Cardiac septum (tissue), 1 donor: Measurements from ENCODE around the gene FAT4. TPM values are rescaled to one million over a fixed set of nuclear protein-coding genes. Genes with fewer than 3 reads are reported as not detected.
A peak's percentile ranks its signal among the peaks of the same experiment; 100 is the strongest.

Experiments
- DNase-seq: peaks from one replicate; pipeline ENCODE4 v3.0.0-alpha.2; 2020; ENCODE audit warnings: low spot score
- intact Hi-C: fragments of 100-400 bp; cut with DNase I; formaldehyde crosslinking; loops from one replicate; pipeline ENCODE4 v1.14.0; 2022
- long read RNA-seq: library from polyadenylated mRNA; unstranded; transcript quantifications from one replicate; pipeline ENCODE4 v2.0.0, GENCODE V29; 2021
- total RNA-seq: library from RNA; stranded (reverse); fragmentation: NEBNext Ultra II Directional; extraction: Animal tissue kit (Norgen Biotek cat#: 25700); gene quantifications from one replicate; pipeline ENCODE4 v1.2.1, GENCODE V29; 2021
- donor health status: DM: no; HTN: no; CAD: no.

The FAT4 gene
- total RNA-seq: 18.6 TPM
- long read RNA-seq, partial matches to known transcripts: 11 of 17 reads
- long read RNA-seq, other reads (novel, unspliced or antisense): 6 of 17 reads

GRCh38 chr4:125314676-125315575, at the start of gene FAT4:
TSS of gene FAT4 (plus strand) at chr4:125314955. CDS start at chr4:125316412, 1,457 bp downstream.
- intact Hi-C loops: loop anchor here (1.0 to 10.0 kb wide), 6 partner anchors 118 to 1290 kb away; no protein-coding TSS in a partner anchor
- DNase-seq: peak; percentile 96

- intact Hi-C loops: no loop called here
- DNase-seq: no peak
Observed at GRCh38 chr4:125265846-125266245, 48.9 kb upstream of the FAT4 start.

GRCh38 chr4:125266901-125267604, 47.7 kb upstream of the FAT4 start:
- intact Hi-C loops: no loop called here
- DNase-seq: no peak

- intact Hi-C loops: no loop called here
- no peak for DNase-seq
Observed at GRCh38 chr4:125267630-125268029, 47.1 kb upstream of the FAT4 start.

GRCh38 chr4:125268068-125268755, 46.5 kb upstream of the FAT4 start:
- intact Hi-C loops: no loop called here
- no peak for DNase-seq

- no peak for DNase-seq
- intact Hi-C loops: no loop called here
Observed at GRCh38 chr4:125276811-125277210, 37.9 kb upstream of the FAT4 start.

GRCh38 chr4:125277790-125278189, 37.0 kb upstream of the FAT4 start:
- DNase-seq: no peak
- intact Hi-C loops: no loop called here

GRCh38 chr4:125280892-125281403, 33.8 kb upstream of the FAT4 start:
- intact Hi-C loops: loop anchor here (5.0 kb wide), 1 partner anchor 949 kb away; no protein-coding TSS in a partner anchor
- no peak for DNase-seq

- no peak for DNase-seq
- intact Hi-C loops: loop anchor here (5.0 kb wide), 1 partner anchor 951 kb away; no protein-coding TSS in a partner anchor
Observed at GRCh38 chr4:125283707-125284279, 31.0 kb upstream of the FAT4 start.

GRCh38 chr4:125297116-125297515, 17.6 kb upstream of the FAT4 start:
- no peak for DNase-seq
- intact Hi-C loops: no loop called here

- no peak for DNase-seq
Observed at GRCh38 chr4:125303058-125303457, 11.7 kb upstream of the FAT4 start.

GRCh38 chr4:125303821-125304220, 10.9 kb upstream of the FAT4 start:
- no peak for DNase-seq
- intact Hi-C loops: no loop called here

More at GRCh38 chr4:125303058-125303457, 11.7 kb upstream of the FAT4 start:
- intact Hi-C loops: no loop called here

GRCh38 chr4:125306112-125306511, 8.6 kb upstream of the FAT4 start:
- intact Hi-C loops: no loop called here
- DNase-seq: no peak

- DNase-seq: no peak
- intact Hi-C loops: no loop called here
Observed at GRCh38 chr4:125306533-125306932, 8.2 kb upstream of the FAT4 start.

- DNase-seq: no peak
- intact Hi-C loops: loop anchor here (10.0 kb wide), 3 partner anchors 203 to 1293 kb away; no protein-coding TSS in a partner anchor
Observed at GRCh38 chr4:125311503-125311902, 3.3 kb upstream of the FAT4 start.

GRCh38 chr4:125313497-125313896, 1.3 kb upstream of the FAT4 start:
- DNase-seq: no peak
- intact Hi-C loops: loop anchor here (10.0 kb wide), 3 partner anchors 201 to 1291 kb away; no protein-coding TSS in a partner anchor

- DNase-seq: no peak
Observed at GRCh38 chr4:125313989-125314667, 627 bp upstream of the FAT4 start.

More at GRCh38 chr4:125313989-125314667, 627 bp upstream of the FAT4 start:
- intact Hi-C loops: loop anchor here (1.0 to 10.0 kb wide), 5 partner anchors 201 to 1291 kb away; no protein-coding TSS in a partner anchor
